HL-60 (cell line): Measurements from ENCODE around the gene TIFAB.

Experiments used
- POLR2AphosphoS5 ChIP-seq: IDR thresholded peaks from 2 replicates; pipeline ENCODE4 v1.6.1; 2012; ENCODE audit warnings: low read depth
- TF ChIP-seq, protein P1 (sequence below): IDR thresholded peaks from one replicate; pipeline ENCODE4 v1.5.1; 2011; ENCODE audit warnings: low read length, control low read depth, inconsistent platforms; ENCODE audit not compliant: insufficient read depth

DNA sequence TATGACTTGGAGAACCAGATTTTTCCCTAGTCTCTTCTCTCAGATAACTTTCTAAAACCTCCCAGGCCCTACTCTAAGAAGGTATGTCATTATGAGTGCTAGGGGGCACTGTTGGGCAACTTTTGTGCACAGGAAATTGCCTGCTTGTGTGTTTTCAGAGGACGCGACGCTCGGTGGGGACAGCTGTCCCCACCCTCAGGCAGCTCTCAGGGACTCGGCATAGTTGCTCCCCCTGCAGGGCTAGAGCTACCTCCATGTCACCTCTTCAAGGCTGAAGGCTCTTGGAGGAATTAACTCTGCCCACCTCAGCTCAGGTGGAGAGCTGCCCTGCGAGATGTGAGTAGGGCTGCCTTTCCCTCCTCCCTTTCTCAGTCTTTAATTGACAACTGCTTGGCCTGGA lies 10.2 kb upstream of the TIFAB start:
- TF ChIP-seq, protein P1, sequence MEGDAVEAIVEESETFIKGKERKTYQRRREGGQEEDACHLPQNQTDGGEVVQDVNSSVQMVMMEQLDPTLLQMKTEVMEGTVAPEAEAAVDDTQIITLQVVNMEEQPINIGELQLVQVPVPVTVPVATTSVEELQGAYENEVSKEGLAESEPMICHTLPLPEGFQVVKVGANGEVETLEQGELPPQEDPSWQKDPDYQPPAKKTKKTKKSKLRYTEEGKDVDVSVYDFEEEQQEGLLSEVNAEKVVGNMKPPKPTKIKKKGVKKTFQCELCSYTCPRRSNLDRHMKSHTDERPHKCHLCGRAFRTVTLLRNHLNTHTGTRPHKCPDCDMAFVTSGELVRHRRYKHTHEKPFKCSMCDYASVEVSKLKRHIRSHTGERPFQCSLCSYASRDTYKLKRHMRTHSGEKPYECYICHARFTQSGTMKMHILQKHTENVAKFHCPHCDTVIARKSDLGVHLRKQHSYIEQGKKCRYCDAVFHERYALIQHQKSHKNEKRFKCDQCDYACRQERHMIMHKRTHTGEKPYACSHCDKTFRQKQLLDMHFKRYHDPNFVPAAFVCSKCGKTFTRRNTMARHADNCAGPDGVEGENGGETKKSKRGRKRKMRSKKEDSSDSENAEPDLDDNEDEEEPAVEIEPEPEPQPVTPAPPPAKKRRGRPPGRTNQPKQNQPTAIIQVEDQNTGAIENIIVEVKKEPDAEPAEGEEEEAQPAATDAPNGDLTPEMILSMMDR, result no peak
- no peak for TF ChIP-seq POLR2AphosphoS5
